ENCODE measurements around the gene CCDC97. TPM values are rescaled to one million over a fixed set of nuclear protein-coding genes. Genes with fewer than 3 reads are reported as not detected.

The CCDC97 gene
- total RNA-seq, 2 experiments from 2014 or later = 20.5 to 23.4 TPM

DNA sequence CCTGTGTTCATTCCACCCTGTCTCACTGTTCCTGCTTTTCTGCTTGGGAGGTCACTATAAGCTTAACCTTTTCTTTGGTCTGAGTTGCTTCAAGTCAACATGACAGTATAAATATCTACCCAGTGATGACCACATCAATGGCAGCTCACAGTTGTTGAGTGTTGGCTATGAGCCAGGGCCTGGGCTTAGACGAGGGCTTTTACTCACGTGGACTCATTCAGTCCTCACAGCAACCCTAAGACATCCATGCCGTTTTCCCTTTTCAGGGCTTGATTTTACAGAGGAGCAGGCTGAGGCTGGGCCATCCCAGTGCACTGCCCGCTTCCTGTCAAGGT, 10.2 kb upstream of the CCDC97 start:
- Mint-ChIP-seq H3K4me1 (ENCODE audit: low read depth) (peaks cover 99% of the 10 kb centered on the region), H3K36me3 (peaks cover 88% of the 10 kb centered on the region), H3K4me3 (no peak overlapping the region), H3K9me3 (no peaks in the 10 kb centered on the region), H3K27ac (peak overlapping the region; percentile 85), H3K27me3 (no peaks in the 10 kb centered on the region)
- POLR2A ChIA-PET = no interaction called here
- intact Hi-C loops (cut with micrococcal nuclease) = no loop called here
- CTCF ChIA-PET = interaction anchor here (1.0 to 4.7 kb wide), 3 partner anchors 8 to 53 kb away, joined by 3 to 23 read pairs (median 12); partner anchors contain the start of gene HNRNPUL1
- DNase-seq = peak; percentile 58

- ChIA-PET CTCF (interaction anchor here (1.0 to 4.7 kb wide), 5 partner anchors 34 to 139 kb away, joined by 3 to 23 read pairs (median 4); partner anchors contain the start of genes DMAC2 and HNRNPUL1), POLR2A (interaction anchor here (10.3 kb wide), 1 partner anchor 36 kb away, joined by 97 read pairs; the partner anchor contains the start of gene HNRNPUL1)
- H3K4me1 Mint-ChIP-seq (ENCODE audit: low read depth) = peaks cover 99% of the 10 kb centered on the region
- intact Hi-C loops (cut with micrococcal nuclease) = no loop called here
- H3K9me3 Mint-ChIP-seq = no peaks in the 10 kb centered on the region
- no peaks in the 10 kb centered on the region for H3K27me3 Mint-ChIP-seq
- no peak overlapping the region for H3K4me3 Mint-ChIP-seq
- DNase-seq = no peak
- H3K27ac Mint-ChIP-seq = peak overlapping the region; percentile 47
- peaks cover 88% of the 10 kb centered on the region for H3K36me3 Mint-ChIP-seq
These were observed 9.4 kb upstream of the CCDC97 start for GRCh38 chr19:41300555-41300954.

- H3K9me3 Mint-ChIP-seq = no peaks in the 10 kb centered on the region
- POLR2A ChIA-PET = interaction anchor here (0.9 to 10.3 kb wide), 5 partner anchors 10 to 48 kb away, joined by 3 to 97 read pairs (median 4); partner anchors contain the start of gene HNRNPUL1
These were observed 7.2 kb upstream of the CCDC97 start for GRCh38 chr19:41302624-41303351.

GRCh38 chr19:41303954-41304353, 6.0 kb upstream of the CCDC97 start:
- ChIA-PET POLR2A (interaction anchor here (0.9 to 10.3 kb wide), 3 partner anchors 38 to 47 kb away, joined by 3 to 97 read pairs (median 5); partner anchors contain the start of gene HNRNPUL1), CTCF (interaction anchor here (1.2 to 8.4 kb wide), 4 partner anchors 11 to 100 kb away, joined by 3 to 86 read pairs (median 13); partner anchors contain the start of gene HNRNPUL1)
- Mint-ChIP-seq H3K27ac (peak overlapping the region; percentile 96), H3K9me3 (no peaks in the 10 kb centered on the region), H3K36me3 (peaks cover 75% of the 10 kb centered on the region), H3K4me1 (ENCODE audit: low read depth) (peaks cover 99% of the 10 kb centered on the region), H3K27me3 (no peaks in the 10 kb centered on the region), H3K4me3 (no peak overlapping the region)
- peak; percentile 42 for DNase-seq
- intact Hi-C loops (cut with micrococcal nuclease) = no loop called here

More at GRCh38 chr19:41302624-41303351, 7.2 kb upstream of the CCDC97 start:
- CTCF ChIA-PET = interaction anchor here (0.7 to 8.4 kb wide), 7 partner anchors 13 to 810 kb away, joined by 3 to 86 read pairs (median 4); partner anchors contain the start of gene HNRNPUL1
- Mint-ChIP-seq H3K27ac (peak overlapping the region; percentile 96), H3K36me3 (peaks cover 81% of the 10 kb centered on the region), H3K4me1 (ENCODE audit: low read depth) (peaks cover 99% of the 10 kb centered on the region), H3K27me3 (no peaks in the 10 kb centered on the region), H3K4me3 (peak overlapping the region; percentile 69)
- intact Hi-C loops (cut with micrococcal nuclease) = loop anchor here (1.0 kb wide), 2 partner anchors 8 to 39 kb away; partner anchors contain the start of gene CCDC97
- peak; percentile 91 for DNase-seq

GRCh38 chr19:41304706-41305483, 5.1 kb upstream of the CCDC97 start:
- Mint-ChIP-seq H3K36me3 (peaks cover 65% of the 10 kb centered on the region), H3K27me3 (no peaks in the 10 kb centered on the region), H3K4me1 (ENCODE audit: low read depth) (peaks cover 92% of the 10 kb centered on the region), H3K9me3 (no peaks in the 10 kb centered on the region), H3K27ac (peak overlapping the region; percentile 96), H3K4me3 (no peak overlapping the region)
- intact Hi-C loops (cut with micrococcal nuclease) = loop anchor here (5.0 kb wide), 2 partner anchors 242 to 333 kb away; no protein-coding TSS in a partner anchor
- CTCF ChIA-PET = interaction anchor here (1.4 to 8.4 kb wide), 3 partner anchors 12 to 101 kb away, joined by 3 to 86 read pairs (median 83); partner anchors contain the start of gene HNRNPUL1
- POLR2A ChIA-PET = interaction anchor here (1.5 to 10.3 kb wide), 2 partner anchors 41 to 48 kb away, joined by 4 to 97 read pairs; partner anchors contain the start of gene HNRNPUL1
- no peak for DNase-seq

DNA sequence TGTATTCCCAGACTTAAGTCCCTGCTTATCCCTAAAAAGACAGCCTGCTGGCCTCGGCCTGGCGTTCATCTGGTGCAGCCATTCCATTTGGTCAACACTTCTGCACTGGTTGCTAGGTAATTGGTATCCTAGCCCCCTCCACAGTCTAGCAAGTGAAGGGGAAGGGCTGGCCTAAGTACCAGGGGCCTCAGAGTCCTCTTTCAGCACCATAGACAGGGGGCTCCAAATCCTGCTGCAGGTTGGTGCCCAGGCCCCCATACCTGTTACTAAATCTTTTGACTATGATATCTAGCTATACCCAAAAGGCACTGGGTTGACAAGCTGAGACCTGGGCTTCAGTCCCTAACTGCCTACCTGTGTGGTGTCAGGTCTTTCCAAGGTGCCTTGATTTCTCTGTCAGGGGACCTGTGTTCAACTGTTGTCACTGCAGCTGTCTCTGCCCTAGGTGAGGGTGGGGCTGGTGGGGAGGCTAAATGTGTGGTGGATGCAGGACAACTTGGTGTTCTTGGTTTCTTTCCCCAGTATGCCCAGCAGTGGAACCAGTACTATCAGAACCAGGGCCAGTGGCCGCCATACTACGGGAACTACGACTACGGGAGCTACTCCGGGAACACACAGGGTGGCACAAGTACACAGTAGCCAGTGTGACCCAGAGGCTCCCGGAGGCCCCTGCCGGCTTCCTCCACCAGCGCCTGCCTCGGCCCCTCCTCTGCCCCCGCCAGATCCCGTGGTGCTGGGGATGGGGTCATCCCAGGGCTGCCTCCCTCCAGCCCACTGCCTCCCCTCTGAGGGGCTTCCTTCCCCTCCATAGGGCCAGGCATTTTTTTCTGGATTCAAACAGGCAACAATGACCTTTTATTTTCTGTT, 3.8 kb upstream of the CCDC97 start:
- ChIA-PET CTCF (interaction anchor here (6.1 to 8.4 kb wide), 2 partner anchors 42 to 102 kb away, joined by 83 to 86 read pairs; partner anchors contain the start of gene HNRNPUL1), POLR2A (interaction anchor here (1.5 to 10.3 kb wide), 3 partner anchors 21 to 46 kb away, joined by 4 to 97 read pairs (median 6); partner anchors contain the start of gene HNRNPUL1)
- Mint-ChIP-seq H3K36me3 (peaks cover 56% of the 10 kb centered on the region), H3K4me1 (ENCODE audit: low read depth) (peaks cover 87% of the 10 kb centered on the region), H3K4me3 (peak overlapping the region; percentile 14), H3K9me3 (no peaks in the 10 kb centered on the region), H3K27me3 (no peaks in the 10 kb centered on the region), H3K27ac (peak overlapping the region; percentile 96)
- intact Hi-C loops (cut with micrococcal nuclease) = loop anchor here (5.0 kb wide), 2 partner anchors 241 to 334 kb away; no protein-coding TSS in a partner anchor
- no peak for DNase-seq

- Mint-ChIP-seq H3K4me3 (peak overlapping the region; percentile 30), H3K4me1 (ENCODE audit: low read depth) (peaks cover 82% of the 10 kb centered on the region), H3K36me3 (peaks cover 46% of the 10 kb centered on the region), H3K27ac (peak overlapping the region; percentile 96), H3K27me3 (no peaks in the 10 kb centered on the region), H3K9me3 (no peaks in the 10 kb centered on the region)
- intact Hi-C loops (cut with micrococcal nuclease) = loop anchor here (5.0 kb wide), 2 partner anchors 240 to 335 kb away; no protein-coding TSS in a partner anchor
- peak; percentile 38 for DNase-seq
- CTCF ChIA-PET = interaction anchor here (0.5 to 8.4 kb wide), 11 partner anchors 9 to 104 kb away, joined by 3 to 86 read pairs (median 7); partner anchors contain the start of genes B9D2 and HNRNPUL1
- POLR2A ChIA-PET = interaction anchor here (0.8 to 10.3 kb wide), 5 partner anchors 9 to 43 kb away, joined by 3 to 97 read pairs (median 6); partner anchors contain the start of gene HNRNPUL1
These were observed 2.7 kb upstream of the CCDC97 start for GRCh38 chr19:41307090-41307875.

DNA sequence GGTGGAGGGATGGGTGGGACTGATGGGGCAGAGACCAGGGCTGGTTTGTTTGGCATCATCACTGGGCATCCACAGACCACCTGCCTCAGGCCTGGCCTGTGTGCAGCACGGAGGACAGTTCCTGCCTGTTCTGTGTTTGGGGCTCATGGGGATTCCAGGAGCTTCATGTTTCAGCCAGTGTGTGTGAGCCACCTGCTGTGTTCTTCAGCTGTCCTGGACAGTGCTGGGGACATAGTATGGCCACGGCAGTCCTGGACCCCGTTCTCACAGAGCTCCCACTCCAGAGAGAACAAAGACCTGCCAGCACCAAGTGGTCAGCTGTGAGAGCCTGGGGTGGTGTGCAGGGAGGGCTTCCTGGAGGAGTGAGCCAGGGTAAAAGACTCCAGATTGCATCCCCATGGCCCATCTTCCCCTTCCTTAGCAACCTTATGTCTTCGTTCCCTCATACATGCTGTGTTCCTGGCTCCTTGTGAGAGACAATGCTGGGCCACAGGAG, 2.0 kb upstream of the CCDC97 start:
- intact Hi-C loops (cut with micrococcal nuclease) = loop anchor here (1.0 to 5.0 kb wide), 6 partner anchors 44 to 336 kb away; no protein-coding TSS in a partner anchor
- peak overlapping the region; percentile 96 for H3K27ac Mint-ChIP-seq
- peak overlapping the region; percentile 96 for H3K4me3 Mint-ChIP-seq
- DNase-seq = no peak
- CTCF ChIA-PET = interaction anchor here (0.5 to 8.4 kb wide), 12 partner anchors 9 to 104 kb away, joined by 3 to 86 read pairs (median 5); partner anchors contain the start of genes B9D2 and HNRNPUL1
- no peaks in the 10 kb centered on the region for H3K27me3 Mint-ChIP-seq
- peaks cover 81% of the 10 kb centered on the region for H3K4me1 Mint-ChIP-seq (ENCODE audit: low read depth)
- POLR2A ChIA-PET = interaction anchor here (0.8 to 10.3 kb wide), 6 partner anchors 9 to 82 kb away, joined by 3 to 97 read pairs (median 4); partner anchors contain the start of gene HNRNPUL1
- H3K36me3 Mint-ChIP-seq = peaks cover 42% of the 10 kb centered on the region
- H3K9me3 Mint-ChIP-seq = no peaks in the 10 kb centered on the region

DNA sequence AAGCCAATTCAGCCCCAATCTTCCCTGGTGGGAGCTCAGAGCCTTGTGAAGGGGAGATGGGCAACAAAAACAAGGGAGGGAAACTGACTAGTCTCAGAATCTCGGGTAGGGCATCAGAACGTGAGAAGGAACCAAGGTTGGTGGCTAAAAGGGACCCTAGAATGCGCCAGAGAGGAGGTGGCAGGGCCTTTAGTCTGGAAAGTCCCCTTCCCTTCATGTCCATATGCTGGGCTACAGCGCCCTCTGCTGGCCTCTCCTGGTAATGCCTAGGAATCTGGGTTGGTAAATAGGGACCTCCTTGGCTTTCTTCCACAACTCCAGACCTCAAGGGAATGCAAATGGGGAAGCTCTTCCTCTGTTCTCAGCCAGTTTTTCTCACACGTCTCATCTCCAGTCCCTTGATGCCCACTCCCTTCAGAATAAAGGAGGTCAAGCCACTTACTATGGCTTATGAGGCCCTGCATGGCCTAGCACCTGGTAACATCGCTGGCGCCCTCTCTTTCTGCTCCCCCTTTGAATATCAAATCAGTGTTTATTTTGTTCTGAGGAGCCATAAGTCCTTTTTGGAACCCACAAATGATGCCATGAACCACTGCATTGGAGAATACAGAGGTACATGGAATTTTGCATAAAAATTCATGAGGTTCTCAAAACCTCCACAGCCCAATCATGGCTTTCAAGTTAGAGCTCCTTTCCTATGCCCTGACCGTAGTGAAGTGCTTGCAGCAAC, 1.4 kb upstream of the CCDC97 start:
- Mint-ChIP-seq H3K4me3 (peak overlapping the region; percentile 96), H3K36me3 (peaks cover 44% of the 10 kb centered on the region), H3K9me3 (no peaks in the 10 kb centered on the region), H3K4me1 (ENCODE audit: low read depth) (peaks cover 80% of the 10 kb centered on the region), H3K27me3 (no peaks in the 10 kb centered on the region), H3K27ac (peak overlapping the region; percentile 96)
- POLR2A ChIA-PET = interaction anchor here (0.7 to 10.3 kb wide), 7 partner anchors 10 to 82 kb away, joined by 3 to 97 read pairs (median 3); partner anchors contain the start of genes B9D2 and HNRNPUL1
- CTCF ChIA-PET = interaction anchor here (0.7 to 8.4 kb wide), 19 partner anchors 10 to 531 kb away, joined by 3 to 86 read pairs (median 4); partner anchors contain the start of genes B9D2, HNRNPUL1 and RAB4B
- intact Hi-C loops (cut with micrococcal nuclease) = loop anchor here (1.0 to 5.0 kb wide), 6 partner anchors 44 to 336 kb away; no protein-coding TSS in a partner anchor
- peak; percentile 96 for DNase-seq
